ENCODE data around the gene ANKRD11. TPM values are rescaled to one million over a fixed set of nuclear protein-coding genes. Genes with fewer than 3 reads are reported as not detected.

The ANKRD11 gene
- total and polyA plus RNA-seq, 2 donors (not counting 3 experiments of a cell fraction or from before 2014, with no cell fraction given): 55.8 to 191 TPM

DNA sequence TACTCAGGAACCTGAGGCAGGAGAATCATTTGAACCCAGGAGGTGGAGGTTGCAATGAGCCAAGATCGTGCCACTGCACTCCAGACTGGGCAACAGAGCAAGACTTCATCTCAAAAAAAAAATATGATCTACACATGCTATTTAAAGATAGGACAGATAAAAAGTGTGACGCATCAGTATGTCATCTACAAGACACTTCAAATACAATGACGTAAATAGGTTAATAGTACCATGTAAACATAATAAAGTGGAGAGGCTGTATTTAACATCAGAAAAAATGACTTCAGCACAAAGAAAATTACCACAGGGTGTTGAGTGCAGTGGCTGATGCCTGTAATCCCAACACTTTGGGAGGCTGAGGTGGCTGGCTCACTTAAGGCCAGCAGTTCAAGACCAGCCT lies 252.6 kb downstream of the ANKRD11 start:
- Histone ChIP-seq H4K20me1 (replicated peaks; ENCODE audit: control insufficient read depth, extremely low read depth, insufficient read depth, low read length) (no peaks in the 10 kb centered on the region), H3K4me3 (replicated peaks in 1 of 3; ENCODE audit: insufficient read depth in 1 of 3, low read depth in 1 of 3, low read length in 3 of 3) (no peak overlapping the region), H3K36me3 (ENCODE audit: control insufficient read depth in 2 of 2, extremely low read depth in 1 of 2, insufficient read depth in 2 of 2, low read length in 2 of 2) (peaks cover 0 to 11% of the 10 kb centered on the region in 2 experiments), H3K9me3 (replicated peaks; ENCODE audit: control insufficient read depth, insufficient read depth, low read length) (no peaks in the 10 kb centered on the region), H2AFZ (ENCODE audit: low read depth, low read length) (no peak overlapping the region), H3K4me1 (ENCODE audit: control insufficient read depth, extremely low read depth, insufficient read depth, low read length) (peaks cover 5% of the 10 kb centered on the region), H3K79me2 (ENCODE audit: control insufficient read depth, insufficient read depth, low read length) (no peaks in the 10 kb centered on the region), H3K4me2 (ENCODE audit: insufficient read depth, low read length) (no peak overlapping the region), H3K9me1 (replicated peaks; ENCODE audit: control insufficient read depth, extremely low read depth, insufficient read depth, low read length) (no peaks in the 10 kb centered on the region), H3K27me3 (ENCODE audit: control insufficient read depth in 2 of 2, insufficient read depth in 2 of 2, low read length in 2 of 2) (no peaks in the 10 kb centered on the region), H3K9ac (replicated peaks; ENCODE audit: extremely low read depth, insufficient read depth, low read length) (no peak overlapping the region), H3K27ac (ENCODE audit: insufficient read depth, low read depth, low read length) (no peak overlapping the region)
- dilution Hi-C loops (cut with MboI; ENCODE audit: extremely low pct_ligation_motif_present, low sequenced_read_pairs): no loop called here
- intact Hi-C loops (cut with micrococcal nuclease): no loop called here
- TF ChIP-seq EZH2 (IDR thresholded peaks at IDR 0.05; ENCODE audit: borderline replicate concordance, low read depth, low read length, severe bottlenecking): no peak
- TF ChIP-seq FOS (IDR thresholded peaks at IDR 0.05; ENCODE audit: borderline replicate concordance, insufficient read depth, low read length): no peak
- TF ChIP-seq MAX (IDR thresholded peaks at IDR 0.05; ENCODE audit: insufficient read depth, insufficient read length): no peak
- TF ChIP-seq MYC (IDR thresholded peaks at IDR 0.05; ENCODE audit: low read depth, low read length): no peak
- TF ChIP-seq CTCF (IDR thresholded peaks at IDR 0.05; ENCODE audit: extremely low read depth in 1 of 2, insufficient read depth in 1 of 2, low read depth in 1 of 2, low read length in 2 of 2): no peak
- no peak for TF ChIP-seq POLR2AphosphoS5 (IDR thresholded peaks at IDR 0.05; ENCODE audit: insufficient read depth, low read depth, low read length)
- TF ChIP-seq GATA2 (IDR thresholded peaks at IDR 0.05; ENCODE audit: insufficient read depth, insufficient read length, low read depth, low read length): no peak
- no peak for TF ChIP-seq JUN (IDR thresholded peaks at IDR 0.05; ENCODE audit: borderline replicate concordance, insufficient read depth, insufficient read length, low read depth)
- no peak for TF ChIP-seq POLR2A (IDR thresholded peaks at IDR 0.05; ENCODE audit: low read depth, low read length)
- DNase-seq (ENCODE audit: low read depth, low spot score) (no peak), FAIRE-seq (no peak)
- ChIA-PET CTCF (no interaction called here), POLR2A (no interaction called here)
- no TSS peak for BruUV-seq (replicated peaks)
